K562 (cell line): ENCODE measurements around the gene CALCOCO2. TPM values are rescaled to one million over a fixed set of nuclear protein-coding genes. Genes with fewer than 3 reads are reported as not detected.

Experiments used
- ATAC-seq: fragments of 200-7000 bp; cut with Tn5 transposase; 3 replicates; pipeline ENCODE4 v1.9.1; 2020; ENCODE audit warnings: moderate library complexity
- BruUV-seq: library from RNA; stranded (reverse); fragments of 400-500 nt; replicated peaks from 2 replicates; lab custom pipeline; 2021; lab: Mats Ljungman, UMichigan
- CTCF ChIA-PET: fragments of 300-600 bp; formaldehyde crosslinking; extraction: SDS; loops from one replicate; lab custom pipeline; 2021; ENCODE audit warnings: low intra/inter-chr PET ratio; lab: Yijun Ruan, JAX
- POLR2A ChIA-PET: fragments of 300-600, 350-650 bp; sonication (Branson Sonifier 250); formaldehyde crosslinking; extraction: SDS; loops from one replicate; lab custom pipeline; 2021; ENCODE audit warnings: antibody characterized with exemption, inconsistent platforms; lab: Yijun Ruan, JAX
- DNase-seq, 4 experiments: peaks; one replicate each; pipeline versions ENCODE4 v3.0.0 to v3.0.0-alpha.2; 2011 to 2018; ENCODE audit warnings: low spot score in 3 of 4, mixed read lengths in 3 of 4; ENCODE audit errors: extremely low read depth in 1 of 4
- FAIRE-seq: peaks from 2 replicates; lab custom pipeline; 2011; peaks lifted over from hg19 to GRCh38; lab: Jason Lieb, UNC
- H2AFZ ChIP-seq: 2 replicates; pipeline ENCODE4 v1.6.0; 2011; ENCODE audit warnings: low read depth, low read length, control low read depth, inconsistent platforms
- H3K27ac ChIP-seq: fragments of 200-600 bp; 3 replicates; pipeline ENCODE4 v1.8.0; 2011; ENCODE audit warnings: low read depth, mild to moderate bottlenecking, control low read depth, inconsistent platforms, low read length, moderate library complexity, mixed read lengths; ENCODE audit errors: extremely low read depth
- H3K27me3 ChIP-seq, 2 experiments: fragments of 300-600 bp in 1 of 2; 2 replicates in 1 of 2; 3 replicates in 1 of 2; pipeline versions ENCODE4 v1.6.0 to v1.8.0; 2011; ENCODE audit warnings: inconsistent platforms in 2 of 2, low read length in 2 of 2, mild to moderate bottlenecking in 1 of 2, mixed read lengths in 1 of 2, moderate library complexity in 1 of 2; ENCODE audit not compliant: control insufficient read depth in 2 of 2, insufficient read depth in 2 of 2
- H3K36me3 ChIP-seq: fragments of 300-600 bp; 3 replicates; pipeline ENCODE4 v1.8.0; 2011; ENCODE audit warnings: mild to moderate bottlenecking, low read length, inconsistent platforms; ENCODE audit not compliant: control insufficient read depth, insufficient read depth
- H3K4me1 ChIP-seq, 2 experiments: fragments of 200-600 bp in 1 of 2; replicated peaks in 1 of 2; 2 replicates in 1 of 2; 3 replicates in 1 of 2; pipeline versions ENCODE4 v1.5.1 to v1.8.0; 2011; ENCODE audit warnings: inconsistent platforms in 2 of 2, low read length in 2 of 2, mild to moderate bottlenecking in 1 of 2, mixed read lengths in 1 of 2, moderate library complexity in 1 of 2; ENCODE audit not compliant: control insufficient read depth in 2 of 2, insufficient read depth in 2 of 2
- H3K4me2 ChIP-seq: 2 replicates; pipeline ENCODE4 v1.6.1; 2011; ENCODE audit warnings: low read length, control low read depth, inconsistent platforms, mixed read lengths; ENCODE audit not compliant: insufficient read depth
- H3K4me3 ChIP-seq: fragments of 200-600 bp; sonication (generic), shearing (Covaris generic); 2 replicates; pipeline ENCODE4 v1.5.1; 2016; ENCODE audit warnings: control low read depth, inconsistent platforms
- H3K79me2 ChIP-seq: fragments of 200-600 bp; 3 replicates; pipeline ENCODE4 v1.8.0; 2011; ENCODE audit warnings: low read length, inconsistent platforms; ENCODE audit not compliant: control insufficient read depth, insufficient read depth
- H3K9ac ChIP-seq, 2 experiments: 2 replicates each; pipeline versions ENCODE4 v1.6.0 to v1.6.1; 2011; ENCODE audit warnings: low read depth in 2 of 2, low read length in 2 of 2, control low read depth in 1 of 2, inconsistent platforms in 1 of 2, mild to moderate bottlenecking in 1 of 2, mixed read lengths in 1 of 2; ENCODE audit not compliant: insufficient read depth in 1 of 2
- H3K9me1 ChIP-seq: one replicate; pipeline ENCODE4 v1.6.0; 2011; ENCODE audit warnings: inconsistent platforms, mild to moderate bottlenecking, low read length, moderate library complexity; ENCODE audit not compliant: control insufficient read depth, insufficient read depth
- H3K9me3 ChIP-seq: replicated peaks from 2 replicates; pipeline ENCODE4 v1.5.1; 2011; ENCODE audit warnings: low read depth, low read length, inconsistent platforms; ENCODE audit not compliant: control insufficient read depth, insufficient read depth
- H4K20me1 ChIP-seq: replicated peaks from 2 replicates; pipeline ENCODE4 v1.6.1; 2011; ENCODE audit warnings: low read length, inconsistent platforms, mixed read lengths; ENCODE audit not compliant: control insufficient read depth, insufficient read depth
- CHD7 ChIP-seq: fragments of 200-600 bp; sonication (generic); IDR thresholded peaks from one replicate; pipeline ENCODE4 v1.6.1; 2012; ENCODE audit warnings: mild to moderate bottlenecking, low read depth, low read length, inconsistent platforms
- SPI1 ChIP-seq: IDR thresholded peaks from 2 replicates; pipeline ENCODE4 v1.6.1; 2011; ENCODE audit warnings: low read depth, low read length, control low read depth, borderline replicate concordance
- WGBS: fragments of 100-300 bp; shearing (Covaris generic); methylation state at CpG from one replicate; pipeline ENCODE4 v1.1.6; 2016; ENCODE audit warnings: low coverage, mixed read lengths; ENCODE audit not compliant: insufficient coverage; ENCODE audit errors: missing lambda C conversion rate; 5-methylcytosine and 5-hydroxymethylcytosine counted together
- in situ Hi-C: fragments of 300-500 bp; cut with MboI; formaldehyde crosslinking; loops from 4 replicates; pipeline ENCODE4 v1.15.0; 2018; ENCODE audit warnings: inconsistent platforms, mixed read lengths
- intact Hi-C: fragments of 100-400 bp; cut with micrococcal nuclease; formaldehyde crosslinking; loops from 2 replicates; pipeline ENCODE4 v1.14.2; 2022
- polyA plus RNA-seq, 8 experiments: library from polyadenylated mRNA; depleted of rRNA in 4 of 8; stranded (reverse) in 5 of 8; unstranded in 3 of 8; fragments of >200 nt; fragmentation: Nextera tagmentation in 2 of 8; fragmentation: Illumina TruSeq in 1 of 8; extraction: Ambion mirVana in 2 of 8; extraction: Trizol in 1 of 8; gene quantifications; 2 replicates each; pipeline versions ENCODE4 v1.2.1 to v1.2.3, GENCODE V29; 2011 to 2014; ENCODE audit warnings: inconsistent platforms in 1 of 8, missing spikeins in 1 of 8
- total RNA-seq, 7 experiments: library from RNA; depleted of rRNA in 6 of 7; stranded (reverse); fragments of >200 nt in 6 of 7; fragmentation: Illumina TruSeq in 2 of 7; extraction: Trizol in 2 of 7; gene quantifications; 2 replicates each; pipeline versions ENCODE4 v1.2.1 to v1.2.3, GENCODE V29; 2011 to 2021; ENCODE audit warnings: low replicate concordance in 1 of 7

CALCOCO2 gene
- total and polyA plus RNA-seq, 9 of the 15 experiments (the other 6 are each of a cell fraction or from before 2014, with no cell fraction given): 24.1 to 87.3 (median 67.5) TPM

DNA sequence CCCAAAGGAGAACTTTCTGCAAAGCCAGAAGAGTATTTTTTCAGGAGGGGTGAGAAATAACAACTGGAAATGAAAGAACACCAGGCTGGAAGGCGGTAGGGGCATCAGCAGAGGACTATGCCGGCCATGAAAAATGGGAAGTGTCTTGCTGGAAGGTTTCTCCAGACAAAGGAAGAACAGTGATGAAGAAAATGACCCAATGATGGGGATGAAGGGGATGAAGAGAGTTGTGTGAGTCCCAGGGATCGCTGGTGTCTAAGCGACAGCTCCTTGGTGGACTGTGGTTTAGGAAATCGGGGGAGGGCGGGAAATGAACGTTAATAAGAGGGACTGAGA lies 14.4 kb upstream of the CALCOCO2 start:
- in situ Hi-C loops: loop anchor here (10.0 kb wide), 1 partner anchor 218 kb away; no protein-coding TSS in a partner anchor

More for the DNA sequence above, 14.4 kb upstream of the CALCOCO2 start:
- no peak for FAIRE-seq
- intact Hi-C loops: no loop called here
- Histone ChIP-seq H3K27me3 (peaks cover 14 to 39% of the 10 kb centered on the region in 2 experiments), H3K4me3 (peak overlapping the region; percentile 33; the same call in 1 of the 2 replicates), H3K9me1 (no peaks in the 10 kb centered on the region), H2AFZ (peak overlapping the region; percentile 73; the same call in 1 of the 2 replicates), H3K9ac (peak overlapping the region in 1 of 2 experiments; percentile 75; a peak in 1 of 4 replicates), H3K27ac (no peak overlapping the region), H3K4me1 (peaks cover 0 to 11% of the 10 kb centered on the region in 2 experiments; a peak in 3 of 5 replicates), H3K9me3 (no peaks in the 10 kb centered on the region), H3K36me3 (no peaks in the 10 kb centered on the region), H4K20me1 (no peaks in the 10 kb centered on the region; the same call in 1 of the 2 replicates), H3K79me2 (no peaks in the 10 kb centered on the region), H3K4me2 (peak overlapping the region; percentile 65)
- no TSS peak for BruUV-seq
- CTCF ChIA-PET: interaction anchor here (4.5 kb wide), 1 partner anchor 62 kb away, joined by 43 read pairs; no protein-coding TSS in a partner anchor
- no peak for DNase-seq
- POLR2A ChIA-PET: interaction anchor here (0.6 to 1.4 kb wide), 4 partner anchors 15 to 860 kb away, joined by 3 to 4 read pairs (median 3); no protein-coding TSS in a partner anchor
- ATAC-seq: no peak
- WGBS: 13% methylated on average over 7 of the region's 7 CpGs
- no peak for TF ChIP-seq CHD7
- peak; percentile 39; the same call in 1 of the 2 replicates for TF ChIP-seq SPI1
